Transverse colon (tissue), 3 donors: ENCODE measurements around the gene MYOZ2.

Source experiments
- CTCF ChIP-seq, 5 experiments: fragments of 200-600 bp in 3 of 5; fragments of 450-650 bp in 2 of 5; sonication (generic) in 3 of 5; IDR thresholded peaks; 1 replicate in 2 of 5; 2 replicates in 3 of 5; pipeline ENCODE4 v1.5.1; 2016 to 2017; ENCODE audit warnings: antibody characterized with exemption in 5 of 5, inconsistent platforms in 3 of 5, mild to moderate bottlenecking in 2 of 5, moderate library complexity in 1 of 5
- EP300 ChIP-seq: sonication (generic); formaldehyde crosslinking; IDR thresholded peaks from one replicate; pipeline ENCODE4 v1.6.1; 2017; ENCODE audit warnings: antibody characterized with exemption, low read depth

GRCh38 chr4:119087656-119088055, 48.0 kb upstream of the MYOZ2 start:
- TF ChIP-seq EP300 (no peak), CTCF (IDR thresholded peaks at IDR 0.05) (no peak)
